HCT116 (cell line): Measurements from ENCODE around the gene BIK. TPM values are rescaled to one million over a fixed set of nuclear protein-coding genes. Genes with fewer than 3 reads are reported as not detected.

Source experiments
- ATAC-seq: fragments of 200-7000 bp; cut with Tn5 transposase; 2 replicates; pipeline ENCODE4 v1.9.1; 2020; ENCODE audit warnings: mild to moderate bottlenecking, moderate library complexity
- BruUV-seq: library from RNA; stranded (reverse); fragments of 400-500 nt; replicated peaks from 2 replicates; lab custom pipeline; 2021; lab: Mats Ljungman, UMichigan
- CTCF ChIA-PET: fragments of 300-600 bp; sonication (Branson Sonifier 250); formaldehyde crosslinking; loops from one replicate; lab custom pipeline; 2021; ENCODE audit warnings: antibody characterized with exemption; lab: Charles Lee
- POLR2A ChIA-PET: fragments of 300-600, 350-600 bp; sonication (Branson Sonifier 250); formaldehyde crosslinking; loops from one replicate; lab custom pipeline; 2021; ENCODE audit warnings: antibody characterized with exemption; lab: Charles Lee
- RAD21 ChIA-PET, 2 experiments: fragments of 300-600 bp; sonication (Branson Sonifier 250); formaldehyde crosslinking; loops; one replicate each; lab custom pipeline; 2023; ENCODE audit warnings: low total read pairs in 2 of 2; ENCODE audit not compliant: uncharacterized antibody in 2 of 2, unreplicated experiment in 2 of 2, low non-redundant PET in 1 of 2; lab: Charles Lee
- DNase-seq: peaks from one replicate; pipeline ENCODE4 v3.0.0-alpha.2; 2010; ENCODE audit warnings: low read depth, low spot score
- H2AFZ ChIP-seq: fragments of 200-600 bp; shearing (Covaris generic), sonication (generic); 2 replicates; pipeline ENCODE4 v1.6.1; 2017; ENCODE audit warnings: low read depth, mixed run types, mixed read lengths, antibody characterized with exemption, low read length; ENCODE audit not compliant: poor library complexity, severe bottlenecking
- H3K27ac ChIP-seq: 2 replicates; pipeline ENCODE4 v1.5.1; 2012; ENCODE audit warnings: low read depth, low read length
- H3K27me3 ChIP-seq: fragments of 200-600 bp; sonication (generic); 2 replicates; pipeline ENCODE4 v1.6.1; 2016; ENCODE audit warnings: mixed run types, low read length, mixed read lengths; ENCODE audit not compliant: insufficient read depth
- H3K36me3 ChIP-seq, 2 experiments: fragments of 200-500 bp in 1 of 2; fragments of 200-600 bp in 1 of 2; sonication (Bioruptor generic) in 1 of 2; sonication (generic) in 1 of 2; 2 replicates each; pipeline versions ENCODE4 v1.5.1 to v1.6.1; 2014 to 2016; ENCODE audit warnings: low read length in 2 of 2, inconsistent platforms in 1 of 2, mixed read lengths in 1 of 2, mixed run types in 1 of 2; ENCODE audit not compliant: insufficient read depth in 2 of 2, control insufficient read depth in 1 of 2
- H3K4me1 ChIP-seq, 2 experiments: fragments of 200-600 bp in 1 of 2; sonication (generic) in 1 of 2; 2 replicates each; pipeline versions ENCODE4 v1.5.1 to v1.6.1; 2012 to 2017; ENCODE audit warnings: low read length in 2 of 2, inconsistent platforms in 1 of 2, mild to moderate bottlenecking in 1 of 2, mixed read lengths in 1 of 2, mixed run types in 1 of 2, moderate library complexity in 1 of 2; ENCODE audit not compliant: insufficient read depth in 2 of 2, control insufficient read depth in 1 of 2
- H3K4me2 ChIP-seq: fragments of 200-600 bp; sonication (generic); 2 replicates; pipeline ENCODE4 v1.6.1; 2017; ENCODE audit warnings: mixed run types, low read length, mixed read lengths
- H3K4me3 ChIP-seq, 2 experiments: fragments of 200-600 bp in 1 of 2; sonication (generic) in 1 of 2; replicated peaks in 1 of 2; 2 replicates each; pipeline ENCODE4 v1.5.1; 2011 to 2016; ENCODE audit warnings: low read length in 2 of 2, control low read depth in 1 of 2, low read depth in 1 of 2, mild to moderate bottlenecking in 1 of 2, mixed read lengths in 1 of 2, mixed run types in 1 of 2
- H3K79me2 ChIP-seq: fragments of 200-600 bp; sonication (generic); 2 replicates; pipeline ENCODE4 v1.6.1; 2017; ENCODE audit warnings: mild to moderate bottlenecking, mixed run types, low read length, moderate library complexity, mixed read lengths; ENCODE audit not compliant: insufficient read depth
- H3K9ac ChIP-seq: fragments of 200-600 bp; sonication (generic); 2 replicates; pipeline ENCODE4 v1.6.1; 2016; ENCODE audit warnings: low read length, mixed read lengths
- H3K9me2 ChIP-seq: fragments of 200-600 bp; sonication (generic), shearing (Covaris generic); 2 replicates; pipeline ENCODE4 v1.6.1; 2017; ENCODE audit warnings: mixed run types, mild to moderate bottlenecking, moderate library complexity; ENCODE audit not compliant: insufficient read depth
- H3K9me3 ChIP-seq, 2 experiments: fragments of 200-500 bp in 1 of 2; fragments of 200-600 bp in 1 of 2; sonication (Bioruptor generic) in 1 of 2; sonication (generic) in 1 of 2; 2 replicates each; pipeline ENCODE4 v1.6.1; 2014 to 2017; ENCODE audit warnings: low read length in 2 of 2, mixed read lengths in 2 of 2, inconsistent platforms in 1 of 2, low read depth in 1 of 2, mild to moderate bottlenecking in 1 of 2, mixed run types in 1 of 2, moderate library complexity in 1 of 2; ENCODE audit not compliant: control insufficient read depth in 1 of 2, insufficient read depth in 1 of 2
- H4K20me1 ChIP-seq: fragments of 200-600 bp; sonication (generic), shearing (Covaris generic); 2 replicates; pipeline ENCODE4 v1.6.1; 2017; ENCODE audit warnings: mixed run types, mild to moderate bottlenecking, moderate library complexity; ENCODE audit not compliant: insufficient read depth
- CBX3 ChIP-seq: IDR thresholded peaks from 2 replicates; pipeline ENCODE4 v1.6.1; 2012; ENCODE audit warnings: low read depth
- EGR1 ChIP-seq: IDR thresholded peaks from 2 replicates; pipeline ENCODE4 v1.6.1; 2012; ENCODE audit warnings: low read depth
- EZH2 ChIP-seq: fragments of 200-600 bp; sonication (generic); IDR thresholded peaks from 2 replicates; pipeline ENCODE4 v1.6.1; 2017; ENCODE audit warnings: antibody characterized with exemption, mixed run types
- FOSL1 ChIP-seq: IDR thresholded peaks from 2 replicates; pipeline ENCODE4 v1.6.1; 2012; ENCODE audit warnings: low read depth
- JUND ChIP-seq: IDR thresholded peaks from 2 replicates; pipeline ENCODE4 v1.6.1; 2012
- POLR2AphosphoS5 ChIP-seq: IDR thresholded peaks from 2 replicates; pipeline ENCODE4 v1.6.1; 2011; ENCODE audit warnings: mild to moderate bottlenecking, low read depth, low read length, moderate library complexity
- RAD21 ChIP-seq: IDR thresholded peaks from 2 replicates; pipeline ENCODE4 v1.6.1; 2012; ENCODE audit warnings: low read depth, mild to moderate bottlenecking
- SIN3A ChIP-seq: IDR thresholded peaks from 2 replicates; pipeline ENCODE4 v1.6.1; 2012; ENCODE audit warnings: low read depth
- SP1 ChIP-seq: IDR thresholded peaks from 2 replicates; pipeline ENCODE4 v1.6.1; 2012; ENCODE audit warnings: low read depth
- SRF ChIP-seq: IDR thresholded peaks from 2 replicates; pipeline ENCODE4 v1.6.1; 2012; ENCODE audit warnings: low read depth
- TCF7L2 ChIP-seq: IDR thresholded peaks from 2 replicates; pipeline ENCODE4 v1.7.0; 2011; ENCODE audit warnings: borderline replicate concordance, inconsistent platforms; ENCODE audit not compliant: insufficient read depth, insufficient read length; ENCODE audit errors: extremely low read depth
- YY1 ChIP-seq: IDR thresholded peaks from 2 replicates; pipeline ENCODE4 v1.6.1; 2011; ENCODE audit warnings: low read length, low read depth, moderate library complexity, mild to moderate bottlenecking; ENCODE audit not compliant: insufficient replicate concordance; ENCODE audit errors: extremely low read depth
- ZFX ChIP-seq: fragments of 450-650 bp; IDR thresholded peaks from 2 replicates; pipeline ENCODE4 v1.6.1; 2017
- ZNF274 ChIP-seq: fragments of 200-500 bp; sonication (Bioruptor generic); IDR thresholded peaks from 2 replicates; pipeline ENCODE4 v1.6.1; 2014; ENCODE audit warnings: mild to moderate bottlenecking, low read depth, low read length, inconsistent platforms
- intact Hi-C: fragments of 100-400 bp; cut with micrococcal nuclease; formaldehyde crosslinking; loops from 2 replicates; pipeline ENCODE4 v1.10.0; 2022
- total RNA-seq: library from RNA; stranded (reverse); gene quantifications from one replicate; pipeline ENCODE4 v1.2.1, GENCODE V29; 2021; ENCODE audit not compliant: unreplicated experiment
- TF ChIP-seq, protein P1 (sequence below): IDR thresholded peaks from 2 replicates; pipeline ENCODE4 v1.6.1; 2011; ENCODE audit warnings: mild to moderate bottlenecking, low read length, moderate library complexity; ENCODE audit not compliant: insufficient replicate concordance; ENCODE audit errors: extremely low read depth
- TF ChIP-seq, protein P2 (sequence below): IDR thresholded peaks from 2 replicates; pipeline ENCODE4 v1.6.1; 2012; ENCODE audit warnings: low read depth
- TF ChIP-seq, protein P3 (sequence below): IDR thresholded peaks from 2 replicates; pipeline ENCODE4 v1.6.1; 2012
- TF ChIP-seq, protein P4 (sequence below), 3 experiments: fragments of 200-600 bp in 1 of 3; sonication (generic) in 1 of 3; IDR thresholded peaks in 2 of 3; conservative IDR thresholded peaks in 1 of 3; 2 replicates each; pipeline ENCODE4 v1.5.1; 2012 to 2017; ENCODE audit warnings: low read depth in 2 of 3, low read length in 2 of 3, antibody characterized with exemption in 1 of 3, borderline replicate concordance in 1 of 3, control low read depth in 1 of 3, mild to moderate bottlenecking in 1 of 3, mixed read lengths in 1 of 3, mixed run types in 1 of 3, moderate library complexity in 1 of 3; ENCODE audit not compliant: insufficient read depth in 1 of 3

The BIK gene
- total RNA-seq, 1 experiment from 2014 or later: 31.0 TPM

DNA sequence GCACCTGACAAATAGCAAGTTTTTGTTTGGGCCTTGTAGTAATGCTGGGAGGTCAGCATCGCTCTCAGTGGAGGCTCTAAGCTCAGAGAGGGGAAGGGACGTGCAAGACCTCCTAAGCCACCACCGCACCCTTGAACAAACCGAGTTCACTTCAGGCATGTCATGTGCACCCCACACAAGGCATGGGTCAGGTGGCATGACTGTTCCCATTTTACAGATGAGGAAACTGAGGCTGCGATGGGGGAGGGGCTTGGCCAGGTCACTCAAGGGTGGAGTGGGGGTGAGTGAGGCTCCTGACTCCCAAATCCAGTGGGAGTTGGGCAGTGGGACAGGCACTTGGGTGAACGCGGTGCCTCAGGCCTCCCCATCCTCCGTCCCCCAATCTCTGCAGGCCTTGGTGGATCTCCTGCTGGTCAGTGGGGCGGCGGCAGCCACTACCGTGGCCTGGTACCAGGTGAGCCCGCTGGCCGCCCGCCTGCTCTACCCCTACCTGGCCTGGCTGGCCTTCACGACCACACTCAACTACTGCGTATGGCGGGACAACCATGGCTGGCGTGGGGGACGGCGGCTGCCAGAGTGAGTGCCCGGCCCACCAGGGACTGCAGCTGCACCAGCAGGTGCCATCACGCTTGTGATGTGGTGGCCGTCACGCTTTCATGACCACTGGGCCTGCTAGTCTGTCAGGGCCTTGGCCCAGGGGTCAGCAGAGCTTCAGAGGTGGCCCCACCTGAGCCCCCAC, 52.0 kb downstream of the BIK start:
- RAD21 ChIA-PET: no interaction called here
- BruUV-seq: no TSS peak
- no peak overlapping the region for H3K4me3 ChIP-seq
- POLR2A ChIA-PET: no interaction called here
- no peaks in the 10 kb centered on the region for H3K4me1 ChIP-seq
- DNase-seq: no peak
- CTCF ChIA-PET: no interaction called here
- no peak for TF ChIP-seq FOSL1
- no peak for TF ChIP-seq POLR2AphosphoS5
- TF ChIP-seq JUND: no peak
- TF ChIP-seq EGR1: no peak
- TF ChIP-seq, protein P1, sequence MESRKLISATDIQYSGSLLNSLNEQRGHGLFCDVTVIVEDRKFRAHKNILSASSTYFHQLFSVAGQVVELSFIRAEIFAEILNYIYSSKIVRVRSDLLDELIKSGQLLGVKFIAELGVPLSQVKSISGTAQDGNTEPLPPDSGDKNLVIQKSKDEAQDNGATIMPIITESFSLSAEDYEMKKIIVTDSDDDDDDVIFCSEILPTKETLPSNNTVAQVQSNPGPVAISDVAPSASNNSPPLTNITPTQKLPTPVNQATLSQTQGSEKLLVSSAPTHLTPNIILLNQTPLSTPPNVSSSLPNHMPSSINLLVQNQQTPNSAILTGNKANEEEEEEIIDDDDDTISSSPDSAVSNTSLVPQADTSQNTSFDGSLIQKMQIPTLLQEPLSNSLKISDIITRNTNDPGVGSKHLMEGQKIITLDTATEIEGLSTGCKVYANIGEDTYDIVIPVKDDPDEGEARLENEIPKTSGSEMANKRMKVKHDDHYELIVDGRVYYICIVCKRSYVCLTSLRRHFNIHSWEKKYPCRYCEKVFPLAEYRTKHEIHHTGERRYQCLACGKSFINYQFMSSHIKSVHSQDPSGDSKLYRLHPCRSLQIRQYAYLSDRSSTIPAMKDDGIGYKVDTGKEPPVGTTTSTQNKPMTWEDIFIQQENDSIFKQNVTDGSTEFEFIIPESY: no peak
- no peak for TF ChIP-seq SIN3A
- TF ChIP-seq ZNF274: no peak
- TF ChIP-seq YY1: no peak
- TF ChIP-seq, protein P2, sequence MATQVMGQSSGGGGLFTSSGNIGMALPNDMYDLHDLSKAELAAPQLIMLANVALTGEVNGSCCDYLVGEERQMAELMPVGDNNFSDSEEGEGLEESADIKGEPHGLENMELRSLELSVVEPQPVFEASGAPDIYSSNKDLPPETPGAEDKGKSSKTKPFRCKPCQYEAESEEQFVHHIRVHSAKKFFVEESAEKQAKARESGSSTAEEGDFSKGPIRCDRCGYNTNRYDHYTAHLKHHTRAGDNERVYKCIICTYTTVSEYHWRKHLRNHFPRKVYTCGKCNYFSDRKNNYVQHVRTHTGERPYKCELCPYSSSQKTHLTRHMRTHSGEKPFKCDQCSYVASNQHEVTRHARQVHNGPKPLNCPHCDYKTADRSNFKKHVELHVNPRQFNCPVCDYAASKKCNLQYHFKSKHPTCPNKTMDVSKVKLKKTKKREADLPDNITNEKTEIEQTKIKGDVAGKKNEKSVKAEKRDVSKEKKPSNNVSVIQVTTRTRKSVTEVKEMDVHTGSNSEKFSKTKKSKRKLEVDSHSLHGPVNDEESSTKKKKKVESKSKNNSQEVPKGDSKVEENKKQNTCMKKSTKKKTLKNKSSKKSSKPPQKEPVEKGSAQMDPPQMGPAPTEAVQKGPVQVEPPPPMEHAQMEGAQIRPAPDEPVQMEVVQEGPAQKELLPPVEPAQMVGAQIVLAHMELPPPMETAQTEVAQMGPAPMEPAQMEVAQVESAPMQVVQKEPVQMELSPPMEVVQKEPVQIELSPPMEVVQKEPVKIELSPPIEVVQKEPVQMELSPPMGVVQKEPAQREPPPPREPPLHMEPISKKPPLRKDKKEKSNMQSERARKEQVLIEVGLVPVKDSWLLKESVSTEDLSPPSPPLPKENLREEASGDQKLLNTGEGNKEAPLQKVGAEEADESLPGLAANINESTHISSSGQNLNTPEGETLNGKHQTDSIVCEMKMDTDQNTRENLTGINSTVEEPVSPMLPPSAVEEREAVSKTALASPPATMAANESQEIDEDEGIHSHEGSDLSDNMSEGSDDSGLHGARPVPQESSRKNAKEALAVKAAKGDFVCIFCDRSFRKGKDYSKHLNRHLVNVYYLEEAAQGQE: no peak
- TF ChIP-seq EZH2: no peak
- no peak for TF ChIP-seq CBX3
- no peak for TF ChIP-seq ZFX
- TF ChIP-seq SRF: no peak
- TF ChIP-seq, protein P3, sequence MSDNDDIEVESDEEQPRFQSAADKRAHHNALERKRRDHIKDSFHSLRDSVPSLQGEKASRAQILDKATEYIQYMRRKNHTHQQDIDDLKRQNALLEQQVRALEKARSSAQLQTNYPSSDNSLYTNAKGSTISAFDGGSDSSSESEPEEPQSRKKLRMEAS: no peak
- TF ChIP-seq RAD21: no peak
- TF ChIP-seq, protein P4, sequence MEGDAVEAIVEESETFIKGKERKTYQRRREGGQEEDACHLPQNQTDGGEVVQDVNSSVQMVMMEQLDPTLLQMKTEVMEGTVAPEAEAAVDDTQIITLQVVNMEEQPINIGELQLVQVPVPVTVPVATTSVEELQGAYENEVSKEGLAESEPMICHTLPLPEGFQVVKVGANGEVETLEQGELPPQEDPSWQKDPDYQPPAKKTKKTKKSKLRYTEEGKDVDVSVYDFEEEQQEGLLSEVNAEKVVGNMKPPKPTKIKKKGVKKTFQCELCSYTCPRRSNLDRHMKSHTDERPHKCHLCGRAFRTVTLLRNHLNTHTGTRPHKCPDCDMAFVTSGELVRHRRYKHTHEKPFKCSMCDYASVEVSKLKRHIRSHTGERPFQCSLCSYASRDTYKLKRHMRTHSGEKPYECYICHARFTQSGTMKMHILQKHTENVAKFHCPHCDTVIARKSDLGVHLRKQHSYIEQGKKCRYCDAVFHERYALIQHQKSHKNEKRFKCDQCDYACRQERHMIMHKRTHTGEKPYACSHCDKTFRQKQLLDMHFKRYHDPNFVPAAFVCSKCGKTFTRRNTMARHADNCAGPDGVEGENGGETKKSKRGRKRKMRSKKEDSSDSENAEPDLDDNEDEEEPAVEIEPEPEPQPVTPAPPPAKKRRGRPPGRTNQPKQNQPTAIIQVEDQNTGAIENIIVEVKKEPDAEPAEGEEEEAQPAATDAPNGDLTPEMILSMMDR (IDR thresholded peaks at IDR 0.05 in 2 of 3, conservative IDR thresholded peaks at IDR 0.05 in 1 of 3; ENCODE audit: borderline replicate concordance in 1 of 3, insufficient read depth in 1 of 3, low read depth in 2 of 3, low read length in 2 of 3): no peak
- no peak for TF ChIP-seq SP1
- no peak for TF ChIP-seq TCF7L2
- TF ChIP-seq, all 23 proteins: peak for 0
- Histone ChIP-seq H3K27me3 (no peaks in the 10 kb centered on the region), H3K9ac (no peak overlapping the region), H3K9me2 (no peaks in the 10 kb centered on the region), H2AFZ (no peak overlapping the region), H3K4me2 (no peak overlapping the region), H3K36me3 (peaks cover 2 to 8% of the 10 kb centered on the region in 2 experiments; a peak in 2 of 4 replicates), H3K9me3 (no peaks in the 10 kb centered on the region), H3K27ac (no peak overlapping the region), H3K79me2 (peaks cover 9% of the 10 kb centered on the region), H4K20me1 (no peaks in the 10 kb centered on the region)
- ATAC-seq: no peak
- intact Hi-C loops: no loop called here
